Measurements from ENCODE around the gene TMEM63B.

- TF ChIP-seq BHLHE40 (IDR thresholded peaks at IDR 0.05; ENCODE audit: borderline replicate concordance) (no peak), L3MBTL2 (conservative IDR thresholded peaks at IDR 0.05) (no peak), SP1 (IDR thresholded peaks at IDR 0.05) (no peak), TARDBP (IDR thresholded peaks at IDR 0.05) (no peak), FOXK2 (IDR thresholded peaks at IDR 0.05) (no peak)
Observed at GRCh38 chr6:44192428-44193041, 65.2 kb downstream of the TMEM63B start.
